Stimulated activated naive CD8-positive, alpha-beta T cell treated with anti-CD3 and anti-CD28 coated beads, Interleukin-15, amount 100 ng/mL, for 72 hours (primary cell): ENCODE results near the gene LHFPL2.

Experiments
- ATAC-seq: fragments of 150-1000 bp; cut with Tn5 transposase; 2 replicates; pipeline ENCODE4 v1.10.0; 2021; ENCODE audit warnings: mild to moderate bottlenecking, moderate library complexity
- DNase-seq, 2 donors: peaks; one replicate each; pipeline ENCODE4 v3.0.0; 2021 to 2022
- H3K27ac Mint-ChIP-seq, 2 donors: one replicate each; pipeline ENCODE4 v1.8.0; 2022; ENCODE audit warnings: mild to moderate bottlenecking in 2 of 2, mixed read lengths in 2 of 2, moderate library complexity in 2 of 2
- H3K27me3 Mint-ChIP-seq: one replicate; pipeline ENCODE4 v1.8.0; 2022; ENCODE audit warnings: mixed read lengths
- H3K4me1 Mint-ChIP-seq: one replicate; pipeline ENCODE4 v1.8.0; 2022; ENCODE audit warnings: mild to moderate bottlenecking, mixed read lengths
- H3K4me3 Mint-ChIP-seq, 2 donors: one replicate each; pipeline ENCODE4 v1.8.0; 2022; ENCODE audit warnings: mild to moderate bottlenecking in 2 of 2, mixed read lengths in 2 of 2, moderate library complexity in 1 of 2
- H3K9me3 Mint-ChIP-seq, 2 donors: one replicate each; pipeline ENCODE4 v1.8.0; 2022; ENCODE audit warnings: mixed read lengths in 2 of 2

The LHFPL2 gene

GRCh38 chr5:78588507-78588906 is 60.1 kb downstream of the LHFPL2 start:
- peaks cover 16% of the 10 kb centered on the region for H3K27me3 Mint-ChIP-seq
- peaks cover 4% of the 10 kb centered on the region for H3K4me1 Mint-ChIP-seq
- peaks cover 0 to 12% of the 10 kb centered on the region in 2 donors for H3K9me3 Mint-ChIP-seq
- no peak for ATAC-seq
- DNase-seq: no peak
- H3K27ac Mint-ChIP-seq: peak overlapping the region in 1 of 2 donors; percentile 41
- H3K4me3 Mint-ChIP-seq: no peak overlapping the region

- Mint-ChIP-seq H3K4me1 (peaks cover 4% of the 10 kb centered on the region), H3K4me3 (no peak overlapping the region), H3K27ac (peak overlapping the region in 1 of 2 donors; percentile 41), H3K27me3 (peaks cover 10% of the 10 kb centered on the region), H3K9me3 (peaks cover 0 to 12% of the 10 kb centered on the region in 2 donors)
- no peak for DNase-seq
- no peak for ATAC-seq
These were observed 60.7 kb downstream of the LHFPL2 start for GRCh38 chr5:78587775-78588291.

- peaks cover 7% of the 10 kb centered on the region for H3K27me3 Mint-ChIP-seq
- H3K27ac Mint-ChIP-seq: no peak overlapping the region
- ATAC-seq: no peak
- DNase-seq: no peak
- no peak overlapping the region for H3K4me3 Mint-ChIP-seq
- peaks cover 4% of the 10 kb centered on the region for H3K4me1 Mint-ChIP-seq
- H3K9me3 Mint-ChIP-seq: peaks cover 0 to 12% of the 10 kb centered on the region in 2 donors
These were observed 61.3 kb downstream of the LHFPL2 start for GRCh38 chr5:78587081-78587774.

- DNase-seq (no peak), ATAC-seq (peak; percentile 48)
- Mint-ChIP-seq H3K27ac (no peak overlapping the region), H3K4me1 (peaks cover 4% of the 10 kb centered on the region), H3K4me3 (no peak overlapping the region), H3K27me3 (peaks cover 7% of the 10 kb centered on the region), H3K9me3 (peaks cover 0 to 12% of the 10 kb centered on the region in 2 donors)
These were observed 62.3 kb downstream of the LHFPL2 start for GRCh38 chr5:78586251-78586650.

GRCh38 chr5:78578015-78578414 is 70.6 kb downstream of the LHFPL2 start:
- ATAC-seq (no peak), DNase-seq (no peak)
- Mint-ChIP-seq H3K4me1 (no peaks in the 10 kb centered on the region), H3K9me3 (no peaks in the 10 kb centered on the region), H3K27me3 (no peaks in the 10 kb centered on the region), H3K27ac (no peak overlapping the region), H3K4me3 (no peak overlapping the region)

- Mint-ChIP-seq H3K4me1 (no peaks in the 10 kb centered on the region), H3K4me3 (no peak overlapping the region), H3K27me3 (no peaks in the 10 kb centered on the region), H3K9me3 (no peaks in the 10 kb centered on the region), H3K27ac (peak overlapping the region in 1 of 2 donors; percentile 29)
- ATAC-seq (no peak), DNase-seq (no peak)
These were observed 71.3 kb downstream of the LHFPL2 start for GRCh38 chr5:78577071-78577807.

- ATAC-seq (no peak), DNase-seq (no peak)
- H3K27ac Mint-ChIP-seq: no peak overlapping the region
- H3K9me3 Mint-ChIP-seq: no peaks in the 10 kb centered on the region
- H3K4me3 Mint-ChIP-seq: no peak overlapping the region
- H3K27me3 Mint-ChIP-seq: peaks cover 5% of the 10 kb centered on the region
- H3K4me1 Mint-ChIP-seq: no peaks in the 10 kb centered on the region
These were observed 72.2 kb downstream of the LHFPL2 start for GRCh38 chr5:78576376-78576775.

- H3K27me3 Mint-ChIP-seq: peaks cover 11% of the 10 kb centered on the region
- no peaks in the 10 kb centered on the region for H3K4me1 Mint-ChIP-seq
- no peak overlapping the region for H3K27ac Mint-ChIP-seq
- no peak for ATAC-seq
- DNase-seq: no peak
- H3K9me3 Mint-ChIP-seq: no peaks in the 10 kb centered on the region
- H3K4me3 Mint-ChIP-seq: no peak overlapping the region
These were observed 73.8 kb downstream of the LHFPL2 start for GRCh38 chr5:78574731-78575161.

- Mint-ChIP-seq H3K9me3 (no peaks in the 10 kb centered on the region), H3K27ac (no peak overlapping the region), H3K4me1 (no peaks in the 10 kb centered on the region), H3K27me3 (peaks cover 11% of the 10 kb centered on the region), H3K4me3 (no peak overlapping the region)
- no peak for DNase-seq
- ATAC-seq: no peak
These were observed 74.4 kb downstream of the LHFPL2 start for GRCh38 chr5:78574131-78574673.

- Mint-ChIP-seq H3K4me1 (no peaks in the 10 kb centered on the region), H3K9me3 (no peaks in the 10 kb centered on the region), H3K27me3 (peaks cover 11% of the 10 kb centered on the region), H3K4me3 (no peak overlapping the region), H3K27ac (no peak overlapping the region)
- no peak for DNase-seq
- ATAC-seq: no peak
These were observed 75.3 kb downstream of the LHFPL2 start for GRCh38 chr5:78573318-78573717.

- Mint-ChIP-seq H3K27ac (no peak overlapping the region), H3K4me3 (no peak overlapping the region), H3K27me3 (peaks cover 11% of the 10 kb centered on the region), H3K9me3 (no peaks in the 10 kb centered on the region), H3K4me1 (no peaks in the 10 kb centered on the region)
- no peak for ATAC-seq
- DNase-seq: no peak
These were observed 77.9 kb downstream of the LHFPL2 start for GRCh38 chr5:78570646-78571045.

GRCh38 chr5:78569441-78569840 is 79.1 kb downstream of the LHFPL2 start:
- no peaks in the 10 kb centered on the region for H3K4me1 Mint-ChIP-seq

GRCh38 chr5:78568676-78569075 is 79.9 kb downstream of the LHFPL2 start:
- Mint-ChIP-seq H3K4me3 (no peak overlapping the region), H3K9me3 (no peaks in the 10 kb centered on the region), H3K27ac (no peak overlapping the region), H3K4me1 (no peaks in the 10 kb centered on the region), H3K27me3 (peaks cover 11% of the 10 kb centered on the region)
- DNase-seq: no peak
- no peak for ATAC-seq

More at GRCh38 chr5:78569441-78569840, 79.1 kb downstream of the LHFPL2 start:
- Mint-ChIP-seq H3K27me3 (peaks cover 11% of the 10 kb centered on the region), H3K9me3 (no peaks in the 10 kb centered on the region), H3K27ac (no peak overlapping the region), H3K4me3 (no peak overlapping the region)
- DNase-seq (no peak), ATAC-seq (no peak)

- Mint-ChIP-seq H3K27me3 (peaks cover 11% of the 10 kb centered on the region), H3K4me3 (no peak overlapping the region), H3K9me3 (no peaks in the 10 kb centered on the region), H3K4me1 (no peaks in the 10 kb centered on the region), H3K27ac (no peak overlapping the region)
- DNase-seq (no peak), ATAC-seq (no peak)
These were observed 80.4 kb downstream of the LHFPL2 start for GRCh38 chr5:78568212-78568611.

- peaks cover 11% of the 10 kb centered on the region for H3K27me3 Mint-ChIP-seq
- DNase-seq: no peak
- H3K4me3 Mint-ChIP-seq: no peak overlapping the region
- H3K4me1 Mint-ChIP-seq: no peaks in the 10 kb centered on the region
- H3K9me3 Mint-ChIP-seq: no peaks in the 10 kb centered on the region
- no peak for ATAC-seq
- H3K27ac Mint-ChIP-seq: no peak overlapping the region
These were observed 81.0 kb downstream of the LHFPL2 start for GRCh38 chr5:78567617-78568016.
